ENCODE results near the gene SKI. TPM values are rescaled to one million over a fixed set of nuclear protein-coding genes. Genes with fewer than 3 reads are reported as not detected.

The SKI gene
- total RNA-seq, 1 donor from 2014 or later: 53.8 TPM

DNA sequence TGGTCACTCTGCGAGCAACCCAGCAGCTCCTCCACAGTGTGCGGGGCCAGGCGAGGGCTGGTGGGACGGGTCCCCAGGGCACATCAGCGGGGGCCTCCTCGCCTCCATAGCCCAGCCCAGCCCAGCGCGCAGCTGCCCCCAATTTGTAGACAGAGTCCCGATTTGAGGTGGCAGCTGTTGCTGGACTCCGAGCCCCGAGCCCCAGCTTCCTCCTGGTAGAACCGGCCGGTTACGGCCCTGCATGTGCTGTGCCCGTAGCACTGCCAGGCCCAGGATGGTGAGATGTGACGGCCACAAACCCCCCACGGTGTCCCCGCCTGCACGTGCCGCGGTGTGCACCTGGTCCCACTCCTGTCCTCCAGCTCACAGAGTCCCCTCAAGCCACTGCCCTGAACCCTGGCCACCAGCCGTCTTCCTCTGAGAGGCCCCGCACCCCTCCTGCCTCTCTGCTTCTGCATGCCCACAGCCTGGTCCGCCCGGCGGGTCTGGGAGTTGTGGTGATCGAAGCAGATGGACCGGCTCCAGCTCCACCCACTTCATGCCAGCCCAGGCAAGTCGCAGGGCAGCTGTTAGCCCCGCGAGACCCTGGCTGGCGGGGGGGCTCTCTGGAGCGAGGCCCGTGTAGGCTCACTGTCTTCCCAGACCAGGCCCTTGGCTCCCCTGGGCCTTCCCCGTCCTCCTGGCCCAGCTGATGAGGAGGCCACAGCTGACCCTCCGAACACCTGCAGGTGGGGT is 107.8 kb downstream of the SKI start:
- Histone ChIP-seq H3K27me3 (no peaks in the 10 kb centered on the region), H3K9me3 (no peaks in the 10 kb centered on the region), H3K4me3 (no peak overlapping the region), H3K27ac (no peak overlapping the region), H3K36me3 (no peaks in the 10 kb centered on the region), H3K4me1 (peaks cover 26% of the 10 kb centered on the region)
- TF ChIP-seq POLR2AphosphoS5 (IDR thresholded peaks at IDR 0.05; ENCODE audit: insufficient read depth in 1 of 2, low read depth in 1 of 2) (no peak), POLR2A (IDR thresholded peaks at IDR 0.05) (no peak)
- TF ChIP-seq, protein P1, sequence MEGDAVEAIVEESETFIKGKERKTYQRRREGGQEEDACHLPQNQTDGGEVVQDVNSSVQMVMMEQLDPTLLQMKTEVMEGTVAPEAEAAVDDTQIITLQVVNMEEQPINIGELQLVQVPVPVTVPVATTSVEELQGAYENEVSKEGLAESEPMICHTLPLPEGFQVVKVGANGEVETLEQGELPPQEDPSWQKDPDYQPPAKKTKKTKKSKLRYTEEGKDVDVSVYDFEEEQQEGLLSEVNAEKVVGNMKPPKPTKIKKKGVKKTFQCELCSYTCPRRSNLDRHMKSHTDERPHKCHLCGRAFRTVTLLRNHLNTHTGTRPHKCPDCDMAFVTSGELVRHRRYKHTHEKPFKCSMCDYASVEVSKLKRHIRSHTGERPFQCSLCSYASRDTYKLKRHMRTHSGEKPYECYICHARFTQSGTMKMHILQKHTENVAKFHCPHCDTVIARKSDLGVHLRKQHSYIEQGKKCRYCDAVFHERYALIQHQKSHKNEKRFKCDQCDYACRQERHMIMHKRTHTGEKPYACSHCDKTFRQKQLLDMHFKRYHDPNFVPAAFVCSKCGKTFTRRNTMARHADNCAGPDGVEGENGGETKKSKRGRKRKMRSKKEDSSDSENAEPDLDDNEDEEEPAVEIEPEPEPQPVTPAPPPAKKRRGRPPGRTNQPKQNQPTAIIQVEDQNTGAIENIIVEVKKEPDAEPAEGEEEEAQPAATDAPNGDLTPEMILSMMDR (IDR thresholded peaks at IDR 0.05): no peak
- DNase-seq (ENCODE audit: extremely low spot score in 2 of 2): no peak
- intact Hi-C loops (cut with DNase I): no loop called here

DNA sequence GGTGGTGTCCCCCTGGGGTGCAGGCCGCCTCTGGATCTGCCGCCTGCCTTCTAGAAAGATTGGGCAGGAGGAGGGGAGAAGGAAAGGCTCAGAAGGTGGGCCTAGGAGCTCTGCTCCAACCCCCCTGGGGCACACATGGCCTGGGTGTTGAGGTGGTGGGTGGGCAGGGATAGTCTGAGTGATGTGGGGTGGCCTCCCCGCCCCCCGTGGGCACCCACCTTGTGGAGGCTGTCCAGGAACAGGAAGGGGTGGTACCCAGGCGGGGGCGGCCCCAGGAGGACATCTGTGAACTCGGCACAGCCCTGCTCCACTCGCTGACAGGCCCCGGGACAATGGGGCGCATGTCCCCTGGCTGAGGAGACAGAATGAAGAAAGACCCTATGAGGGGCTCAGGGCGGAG is 108.4 kb downstream of the SKI start:
- no peak for TF ChIP-seq POLR2AphosphoS5 (IDR thresholded peaks at IDR 0.05; ENCODE audit: insufficient read depth in 1 of 2, low read depth in 1 of 2)
- TF ChIP-seq POLR2A (IDR thresholded peaks at IDR 0.05): no peak
- TF ChIP-seq, protein P1 (IDR thresholded peaks at IDR 0.05): no peak
- no peaks in the 10 kb centered on the region for H3K36me3 ChIP-seq
- H3K4me3 ChIP-seq: no peak overlapping the region
- intact Hi-C loops (cut with DNase I): no loop called here
- no peak overlapping the region for H3K27ac ChIP-seq
- DNase-seq (ENCODE audit: extremely low spot score in 2 of 2): no peak
- no peaks in the 10 kb centered on the region for H3K9me3 ChIP-seq
- H3K27me3 ChIP-seq: no peaks in the 10 kb centered on the region
- H3K4me1 ChIP-seq: peaks cover 20% of the 10 kb centered on the region

DNA sequence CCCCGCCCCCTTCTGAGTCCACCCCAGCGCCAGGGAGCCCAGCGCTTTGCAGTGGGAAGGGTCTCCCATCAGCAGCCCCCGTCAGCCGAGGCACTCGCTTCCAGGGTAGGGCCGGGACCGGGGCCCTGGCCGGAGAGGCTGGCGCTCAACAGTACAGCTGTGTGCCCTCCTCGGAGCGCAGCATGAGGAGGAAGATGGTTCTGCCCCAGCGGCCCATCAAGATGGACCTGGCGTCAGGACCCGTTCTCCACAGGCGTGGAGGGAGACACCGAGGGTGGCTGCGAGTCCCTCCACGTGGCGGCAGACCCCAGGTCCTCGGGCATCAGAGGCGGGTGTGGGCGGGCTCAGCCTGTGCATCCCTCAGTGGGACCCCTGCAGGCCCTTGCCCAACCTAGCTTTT is 109.0 kb downstream of the SKI start:
- Histone ChIP-seq H3K4me3 (no peak overlapping the region), H3K9me3 (no peaks in the 10 kb centered on the region), H3K4me1 (peaks cover 20% of the 10 kb centered on the region), H3K27ac (no peak overlapping the region), H3K36me3 (no peaks in the 10 kb centered on the region), H3K27me3 (no peaks in the 10 kb centered on the region)
- intact Hi-C loops (cut with DNase I): no loop called here
- no peak for TF ChIP-seq POLR2A (IDR thresholded peaks at IDR 0.05)
- no peak for TF ChIP-seq POLR2AphosphoS5 (IDR thresholded peaks at IDR 0.05; ENCODE audit: insufficient read depth in 1 of 2, low read depth in 1 of 2)
- TF ChIP-seq, protein P1 (IDR thresholded peaks at IDR 0.05): no peak
- no peak for DNase-seq (ENCODE audit: extremely low spot score in 2 of 2)

DNA sequence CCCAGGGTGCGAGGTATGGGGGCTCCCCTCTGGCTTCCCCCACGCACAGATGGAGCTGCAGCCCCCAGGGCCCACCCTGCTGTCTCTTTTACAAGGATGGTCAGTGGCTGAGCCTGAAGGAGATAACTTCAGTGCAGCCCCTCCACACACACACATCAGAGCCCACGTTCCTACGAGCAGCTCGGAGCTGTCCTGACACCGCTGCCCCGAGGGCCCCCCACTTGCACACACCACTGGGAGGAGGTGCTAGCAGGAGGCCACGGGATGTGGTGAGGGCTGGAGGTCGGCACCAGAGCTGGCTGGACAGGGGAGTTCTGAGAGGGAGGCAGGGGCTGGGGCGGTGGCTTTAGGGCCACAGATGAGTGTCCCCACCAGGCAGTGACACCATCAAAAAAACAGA is 109.4 kb downstream of the SKI start:
- intact Hi-C loops (cut with DNase I): no loop called here
- Histone ChIP-seq H3K27ac (no peak overlapping the region), H3K4me3 (no peak overlapping the region), H3K27me3 (no peaks in the 10 kb centered on the region), H3K4me1 (peaks cover 20% of the 10 kb centered on the region), H3K9me3 (no peaks in the 10 kb centered on the region), H3K36me3 (no peaks in the 10 kb centered on the region)
- no peak for TF ChIP-seq POLR2A (IDR thresholded peaks at IDR 0.05)
- DNase-seq (ENCODE audit: extremely low spot score in 2 of 2): no peak

DNA sequence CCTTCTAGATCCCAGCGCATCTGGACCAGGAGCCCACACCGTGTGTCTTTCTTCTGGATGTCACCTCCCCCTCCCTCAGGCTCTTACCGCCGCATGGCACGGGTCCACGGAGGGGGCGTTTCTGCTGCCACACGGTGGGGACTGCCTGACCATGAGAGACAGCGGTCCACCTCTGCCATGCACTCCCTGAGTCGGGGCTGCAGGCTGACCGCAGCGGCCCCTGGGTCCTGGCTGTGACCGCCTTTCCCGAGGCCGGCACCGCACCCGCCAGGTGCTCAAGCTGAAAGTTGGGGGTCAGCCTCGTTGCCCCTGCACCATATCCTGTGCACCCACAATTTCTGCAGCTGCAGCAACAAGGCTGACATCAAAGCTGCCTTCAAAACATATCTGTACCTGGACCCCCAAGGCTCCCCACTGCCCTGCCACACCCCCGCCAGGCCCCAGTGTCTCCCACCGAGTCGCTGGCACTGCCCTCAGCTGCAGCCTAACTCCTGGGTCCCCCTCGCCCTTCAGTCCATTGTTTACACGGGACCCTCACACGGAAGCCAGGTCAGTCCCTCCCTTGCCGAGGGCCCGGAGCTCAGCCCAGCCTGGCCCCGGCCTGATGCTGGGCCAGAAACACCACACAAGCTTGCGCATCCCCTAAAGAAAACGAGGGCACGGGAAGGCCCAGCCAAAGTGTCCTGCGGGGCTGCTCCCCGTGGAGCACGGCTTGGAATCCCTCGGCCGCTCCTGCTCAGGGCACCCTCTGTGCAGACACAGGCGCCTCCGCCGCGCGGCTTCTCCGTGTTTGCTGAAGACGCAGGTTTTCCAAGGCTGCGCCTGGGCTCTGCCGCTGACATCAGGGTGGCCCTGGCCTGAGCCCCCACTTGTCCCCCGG is 111.3 kb downstream of the SKI start:
- Histone ChIP-seq H3K9me3 (no peaks in the 10 kb centered on the region), H3K36me3 (no peaks in the 10 kb centered on the region), H3K27me3 (no peaks in the 10 kb centered on the region), H3K27ac (no peak overlapping the region), H3K4me1 (peaks cover 15% of the 10 kb centered on the region), H3K4me3 (no peak overlapping the region)
- no peak for TF ChIP-seq POLR2AphosphoS5 (IDR thresholded peaks at IDR 0.05; ENCODE audit: insufficient read depth in 1 of 2, low read depth in 1 of 2)
- TF ChIP-seq, protein P1 (IDR thresholded peaks at IDR 0.05): no peak
- TF ChIP-seq POLR2A (IDR thresholded peaks at IDR 0.05): no peak
- intact Hi-C loops (cut with DNase I): no loop called here
- no peak for DNase-seq (ENCODE audit: extremely low spot score in 2 of 2)
